ENCODE data around the gene PGA3.
"Not testable (repeated sequence)": the region's sequence is repeated elsewhere in the genome, so short reads cannot be mapped to it uniquely, and the experiment has no call there.

PGA3 gene

GRCh38 chr11:61213711-61214324 is 10.5 kb downstream of the PGA3 start:
- not testable (repeated sequence) for H3K4me1 ChIP-seq (ENCODE audit: control insufficient read depth, low read depth, low read length); H3K36me3 ChIP-seq (ENCODE audit: control insufficient read depth, low read depth, low read length); H3K4me3 ChIP-seq (ENCODE audit: low read length); H3K27ac ChIP-seq (ENCODE audit: low read length); H3K27me3 ChIP-seq (ENCODE audit: control insufficient read depth, insufficient read depth, low read length); H3K9ac ChIP-seq (ENCODE audit: low read length); H3K9me3 ChIP-seq (ENCODE audit: control insufficient read depth, low read depth, low read length)

GRCh38 chr11:61218306-61218705 is 15.0 kb downstream of the PGA3 start:
- H3K27me3 ChIP-seq (ENCODE audit: control insufficient read depth, insufficient read depth, low read length); H3K27ac ChIP-seq (ENCODE audit: low read length); H3K4me1 ChIP-seq (ENCODE audit: control insufficient read depth, low read depth, low read length); H3K9me3 ChIP-seq (ENCODE audit: control insufficient read depth, low read depth, low read length); H3K9ac ChIP-seq (ENCODE audit: low read length); H3K4me3 ChIP-seq (ENCODE audit: low read length); H3K36me3 ChIP-seq (ENCODE audit: control insufficient read depth, low read depth, low read length): not testable (repeated sequence)

- not testable (repeated sequence) for H3K27ac ChIP-seq (ENCODE audit: low read length); H3K36me3 ChIP-seq (ENCODE audit: control insufficient read depth, low read depth, low read length); H3K9ac ChIP-seq (ENCODE audit: low read length); H3K9me3 ChIP-seq (ENCODE audit: control insufficient read depth, low read depth, low read length); H3K4me1 ChIP-seq (ENCODE audit: control insufficient read depth, low read depth, low read length); H3K4me3 ChIP-seq (ENCODE audit: low read length); H3K27me3 ChIP-seq (ENCODE audit: control insufficient read depth, insufficient read depth, low read length)
These were observed 15.7 kb downstream of the PGA3 start for GRCh38 chr11:61219016-61219415.

- not testable (repeated sequence) for H3K9ac ChIP-seq (ENCODE audit: low read length); H3K4me1 ChIP-seq (ENCODE audit: control insufficient read depth, low read depth, low read length); H3K9me3 ChIP-seq (ENCODE audit: control insufficient read depth, low read depth, low read length); H3K4me3 ChIP-seq (ENCODE audit: low read length); H3K27me3 ChIP-seq (ENCODE audit: control insufficient read depth, insufficient read depth, low read length); H3K27ac ChIP-seq (ENCODE audit: low read length); H3K36me3 ChIP-seq (ENCODE audit: control insufficient read depth, low read depth, low read length)
These were observed 18.7 kb downstream of the PGA3 start, which contains the start of gene PGA4 for GRCh38 chr11:61222047-61222446. Gene PGA4, plus strand, starts transcription at chr11:61222347. Its CDS starts 54 bp downstream, at chr11:61222401.

GRCh38 chr11:61222692-61223091 is 19.4 kb downstream of the PGA3 start:
- not testable (repeated sequence) for H3K27ac ChIP-seq (ENCODE audit: low read length); H3K4me1 ChIP-seq (ENCODE audit: control insufficient read depth, low read depth, low read length); H3K4me3 ChIP-seq (ENCODE audit: low read length); H3K36me3 ChIP-seq (ENCODE audit: control insufficient read depth, low read depth, low read length); H3K27me3 ChIP-seq (ENCODE audit: control insufficient read depth, insufficient read depth, low read length); H3K9me3 ChIP-seq (ENCODE audit: control insufficient read depth, low read depth, low read length); H3K9ac ChIP-seq (ENCODE audit: low read length)

GRCh38 chr11:61226457-61227137 is 23.3 kb downstream of the PGA3 start:
- H3K9me3 ChIP-seq (ENCODE audit: control insufficient read depth, low read depth, low read length); H3K4me1 ChIP-seq (ENCODE audit: control insufficient read depth, low read depth, low read length); H3K27me3 ChIP-seq (ENCODE audit: control insufficient read depth, insufficient read depth, low read length); H3K9ac ChIP-seq (ENCODE audit: low read length); H3K4me3 ChIP-seq (ENCODE audit: low read length); H3K36me3 ChIP-seq (ENCODE audit: control insufficient read depth, low read depth, low read length); H3K27ac ChIP-seq (ENCODE audit: low read length): not testable (repeated sequence)

- H3K4me3 ChIP-seq (ENCODE audit: low read length); H3K9ac ChIP-seq (ENCODE audit: low read length); H3K9me3 ChIP-seq (ENCODE audit: control insufficient read depth, low read depth, low read length); H3K4me1 ChIP-seq (ENCODE audit: control insufficient read depth, low read depth, low read length); H3K27me3 ChIP-seq (ENCODE audit: control insufficient read depth, insufficient read depth, low read length); H3K27ac ChIP-seq (ENCODE audit: low read length); H3K36me3 ChIP-seq (ENCODE audit: control insufficient read depth, low read depth, low read length): not testable (repeated sequence)
These were observed 26.1 kb downstream of the PGA3 start for GRCh38 chr11:61229458-61229857.

GRCh38 chr11:61231033-61231432 is 27.7 kb downstream of the PGA3 start:
- H3K27ac ChIP-seq (ENCODE audit: low read length); H3K27me3 ChIP-seq (ENCODE audit: control insufficient read depth, insufficient read depth, low read length); H3K9ac ChIP-seq (ENCODE audit: low read length); H3K4me3 ChIP-seq (ENCODE audit: low read length); H3K4me1 ChIP-seq (ENCODE audit: control insufficient read depth, low read depth, low read length); H3K36me3 ChIP-seq (ENCODE audit: control insufficient read depth, low read depth, low read length); H3K9me3 ChIP-seq (ENCODE audit: control insufficient read depth, low read depth, low read length): not testable (repeated sequence)

GRCh38 chr11:61231585-61231984 is 28.3 kb downstream of the PGA3 start:
- not testable (repeated sequence) for H3K9ac ChIP-seq (ENCODE audit: low read length); H3K9me3 ChIP-seq (ENCODE audit: control insufficient read depth, low read depth, low read length); H3K36me3 ChIP-seq (ENCODE audit: control insufficient read depth, low read depth, low read length); H3K27ac ChIP-seq (ENCODE audit: low read length); H3K4me1 ChIP-seq (ENCODE audit: control insufficient read depth, low read depth, low read length); H3K27me3 ChIP-seq (ENCODE audit: control insufficient read depth, insufficient read depth, low read length); H3K4me3 ChIP-seq (ENCODE audit: low read length)

- not testable (repeated sequence) for H3K27me3 ChIP-seq (ENCODE audit: control insufficient read depth, insufficient read depth, low read length); H3K36me3 ChIP-seq (ENCODE audit: control insufficient read depth, low read depth, low read length); H3K9me3 ChIP-seq (ENCODE audit: control insufficient read depth, low read depth, low read length); H3K9ac ChIP-seq (ENCODE audit: low read length); H3K4me3 ChIP-seq (ENCODE audit: low read length); H3K27ac ChIP-seq (ENCODE audit: low read length); H3K4me1 ChIP-seq (ENCODE audit: control insufficient read depth, low read depth, low read length)
These were observed 29.3 kb downstream of the PGA3 start for GRCh38 chr11:61232548-61233145.

- not testable (repeated sequence) for H3K4me3 ChIP-seq (ENCODE audit: low read length); H3K9ac ChIP-seq (ENCODE audit: low read length); H3K27me3 ChIP-seq (ENCODE audit: control insufficient read depth, insufficient read depth, low read length); H3K27ac ChIP-seq (ENCODE audit: low read length); H3K36me3 ChIP-seq (ENCODE audit: control insufficient read depth, low read depth, low read length); H3K4me1 ChIP-seq (ENCODE audit: control insufficient read depth, low read depth, low read length); H3K9me3 ChIP-seq (ENCODE audit: control insufficient read depth, low read depth, low read length)
These were observed 33.8 kb downstream of the PGA3 start for GRCh38 chr11:61237130-61237529.

- H3K27ac ChIP-seq (ENCODE audit: low read length); H3K9me3 ChIP-seq (ENCODE audit: control insufficient read depth, low read depth, low read length); H3K36me3 ChIP-seq (ENCODE audit: control insufficient read depth, low read depth, low read length); H3K27me3 ChIP-seq (ENCODE audit: control insufficient read depth, insufficient read depth, low read length); H3K4me3 ChIP-seq (ENCODE audit: low read length); H3K4me1 ChIP-seq (ENCODE audit: control insufficient read depth, low read depth, low read length); H3K9ac ChIP-seq (ENCODE audit: low read length): not testable (repeated sequence)
These were observed 37.0 kb downstream of the PGA3 start for GRCh38 chr11:61240288-61240687.
